ENCODE results near the gene DNAH6. TPM values are rescaled to one million over a fixed set of nuclear protein-coding genes. Genes with fewer than 3 reads are reported as not detected.

DNAH6 gene
- total RNA-seq, 6 donors from 2014 or later: 0.37 to 25.0 (median 4.2) TPM

DNA sequence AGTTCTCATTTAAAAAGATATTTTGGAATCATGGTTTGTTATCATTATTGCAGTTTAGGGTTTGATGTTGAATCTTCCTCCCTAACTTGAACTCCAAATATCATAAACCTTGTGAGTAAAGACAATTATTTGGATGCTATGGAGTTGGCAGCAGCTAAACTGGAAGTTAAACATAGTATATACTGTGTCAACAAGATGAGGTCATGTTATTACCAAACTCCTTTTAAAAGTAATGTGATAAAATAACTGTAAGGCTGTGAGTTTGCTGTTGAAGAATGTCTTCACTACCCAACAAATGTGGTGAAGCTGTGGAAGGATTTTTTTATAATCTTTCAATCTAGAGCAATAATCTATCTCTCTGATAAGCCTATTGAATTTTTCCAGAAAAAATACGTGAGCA is 16.0 kb downstream of the DNAH6 start:
- no peak overlapping the region for H3K27ac ChIP-seq
- 75 to 93% methylated on average over 1 of the region's 1 CpG for WGBS, 2 donors
- ATAC-seq (ENCODE audit: low FRiP score in 2 of 2) (no peak), DNase-seq (no peak)
- no peaks in the 10 kb centered on the region for H3K9me3 ChIP-seq
- no peaks in the 10 kb centered on the region for H3K4me1 ChIP-seq
- TF ChIP-seq EP300 (IDR thresholded peaks at IDR 0.05) (no peak), POLR2AphosphoS5 (IDR thresholded peaks at IDR 0.05) (no peak), POLR2A (IDR thresholded peaks at IDR 0.05) (no peak)
- TF ChIP-seq, protein P1, sequence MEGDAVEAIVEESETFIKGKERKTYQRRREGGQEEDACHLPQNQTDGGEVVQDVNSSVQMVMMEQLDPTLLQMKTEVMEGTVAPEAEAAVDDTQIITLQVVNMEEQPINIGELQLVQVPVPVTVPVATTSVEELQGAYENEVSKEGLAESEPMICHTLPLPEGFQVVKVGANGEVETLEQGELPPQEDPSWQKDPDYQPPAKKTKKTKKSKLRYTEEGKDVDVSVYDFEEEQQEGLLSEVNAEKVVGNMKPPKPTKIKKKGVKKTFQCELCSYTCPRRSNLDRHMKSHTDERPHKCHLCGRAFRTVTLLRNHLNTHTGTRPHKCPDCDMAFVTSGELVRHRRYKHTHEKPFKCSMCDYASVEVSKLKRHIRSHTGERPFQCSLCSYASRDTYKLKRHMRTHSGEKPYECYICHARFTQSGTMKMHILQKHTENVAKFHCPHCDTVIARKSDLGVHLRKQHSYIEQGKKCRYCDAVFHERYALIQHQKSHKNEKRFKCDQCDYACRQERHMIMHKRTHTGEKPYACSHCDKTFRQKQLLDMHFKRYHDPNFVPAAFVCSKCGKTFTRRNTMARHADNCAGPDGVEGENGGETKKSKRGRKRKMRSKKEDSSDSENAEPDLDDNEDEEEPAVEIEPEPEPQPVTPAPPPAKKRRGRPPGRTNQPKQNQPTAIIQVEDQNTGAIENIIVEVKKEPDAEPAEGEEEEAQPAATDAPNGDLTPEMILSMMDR (IDR thresholded peaks at IDR 0.05): no peak
- H3K36me3 ChIP-seq: no peaks in the 10 kb centered on the region
- no peak overlapping the region for H3K4me3 ChIP-seq
- no peaks in the 10 kb centered on the region for H3K27me3 ChIP-seq

DNA sequence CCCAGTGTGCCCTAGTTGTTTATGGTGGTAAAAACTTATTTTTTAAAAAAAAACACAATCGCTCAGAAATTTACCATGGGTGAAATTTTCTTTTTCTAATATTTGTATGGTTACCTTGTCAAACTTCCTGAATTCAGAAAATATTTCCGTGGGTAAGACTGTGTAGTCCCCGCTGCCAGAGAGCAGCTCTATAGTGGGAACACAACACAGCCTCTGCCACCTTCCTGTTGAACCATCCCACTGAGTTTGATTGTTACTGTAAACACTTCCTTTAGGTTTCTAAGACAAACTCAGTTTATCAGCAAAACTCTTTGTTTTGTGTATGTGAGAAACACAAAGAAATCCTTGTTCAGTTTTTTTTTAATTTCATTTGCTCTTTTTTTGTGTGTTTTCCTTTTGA is 17.9 kb downstream of the DNAH6 start:
- Histone ChIP-seq H3K9me3 (no peaks in the 10 kb centered on the region), H3K36me3 (no peaks in the 10 kb centered on the region), H3K4me1 (no peaks in the 10 kb centered on the region), H3K27me3 (no peaks in the 10 kb centered on the region), H3K27ac (no peak overlapping the region), H3K4me3 (no peak overlapping the region)
- TF ChIP-seq, protein P1 (IDR thresholded peaks at IDR 0.05): no peak
- TF ChIP-seq POLR2A (IDR thresholded peaks at IDR 0.05) (no peak), EP300 (IDR thresholded peaks at IDR 0.05) (no peak), POLR2AphosphoS5 (IDR thresholded peaks at IDR 0.05) (no peak)
- no peak for ATAC-seq (ENCODE audit: low FRiP score in 2 of 2)
- DNase-seq: no peak
- WGBS, 2 donors: 42 to 52% methylated on average over 3 of the region's 3 CpGs

DNA sequence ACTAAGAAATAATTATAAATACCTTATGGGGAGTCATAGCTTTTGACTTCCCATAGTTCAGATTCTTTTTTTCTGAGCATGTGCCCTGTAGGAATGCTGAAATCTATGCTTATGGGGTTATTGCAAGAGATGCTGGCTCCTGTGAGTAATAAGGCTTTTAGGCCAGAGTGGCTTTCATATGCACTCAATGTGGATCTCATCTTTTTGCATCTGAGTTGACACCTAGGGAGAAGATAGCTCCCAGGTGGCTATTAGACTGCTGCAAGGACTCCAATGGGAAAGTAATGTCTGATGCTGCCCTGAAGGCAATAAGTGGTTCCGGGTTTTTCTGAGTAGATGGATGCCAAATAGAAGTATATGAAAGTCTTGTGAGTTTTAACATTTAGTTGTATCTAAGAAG is 21.0 kb downstream of the DNAH6 start:
- no peak for TF ChIP-seq EP300 (IDR thresholded peaks at IDR 0.05)
- TF ChIP-seq POLR2A (IDR thresholded peaks at IDR 0.05): no peak
- no peak for ATAC-seq (ENCODE audit: low FRiP score in 2 of 2)

DNA sequence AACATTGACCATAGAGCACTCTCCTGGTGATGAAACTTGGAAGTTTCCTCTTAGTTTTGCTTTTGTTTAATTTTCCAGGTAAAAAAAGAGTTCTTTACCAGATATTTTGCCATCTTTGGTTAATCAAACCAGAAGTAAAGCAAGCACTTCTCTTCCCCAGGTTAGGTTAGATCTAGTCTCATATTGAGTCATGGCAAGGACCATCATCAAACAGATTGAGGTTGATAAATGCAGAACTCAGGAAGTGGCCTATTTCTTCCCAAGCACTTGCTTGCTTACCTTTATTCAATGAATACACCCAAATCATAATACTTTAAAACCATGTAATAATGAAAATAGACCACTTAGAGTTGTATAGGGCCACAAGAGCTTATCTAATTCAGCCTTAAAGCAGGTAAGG is 23.4 kb downstream of the DNAH6 start:
- Histone ChIP-seq H3K27me3 (no peaks in the 10 kb centered on the region), H3K27ac (no peak overlapping the region), H3K4me1 (no peaks in the 10 kb centered on the region), H3K9me3 (no peaks in the 10 kb centered on the region), H3K4me3 (no peak overlapping the region), H3K36me3 (no peaks in the 10 kb centered on the region)
- no peak for DNase-seq
- TF ChIP-seq POLR2A (IDR thresholded peaks at IDR 0.05) (no peak), EP300 (IDR thresholded peaks at IDR 0.05) (no peak), POLR2AphosphoS5 (IDR thresholded peaks at IDR 0.05) (no peak)
- TF ChIP-seq, protein P1 (IDR thresholded peaks at IDR 0.05): no peak
- no peak for ATAC-seq (ENCODE audit: low FRiP score in 2 of 2)

More for the DNA sequence above, 21.0 kb downstream of the DNAH6 start:
- no peak overlapping the region for H3K4me3 ChIP-seq
- no peak overlapping the region for H3K27ac ChIP-seq
- DNase-seq: no peak
- WGBS, 2 donors: 85 to 88% methylated on average over 1 of the region's 1 CpG
- no peaks in the 10 kb centered on the region for H3K9me3 ChIP-seq
- H3K36me3 ChIP-seq: no peaks in the 10 kb centered on the region
- no peaks in the 10 kb centered on the region for H3K4me1 ChIP-seq
- no peaks in the 10 kb centered on the region for H3K27me3 ChIP-seq

DNA sequence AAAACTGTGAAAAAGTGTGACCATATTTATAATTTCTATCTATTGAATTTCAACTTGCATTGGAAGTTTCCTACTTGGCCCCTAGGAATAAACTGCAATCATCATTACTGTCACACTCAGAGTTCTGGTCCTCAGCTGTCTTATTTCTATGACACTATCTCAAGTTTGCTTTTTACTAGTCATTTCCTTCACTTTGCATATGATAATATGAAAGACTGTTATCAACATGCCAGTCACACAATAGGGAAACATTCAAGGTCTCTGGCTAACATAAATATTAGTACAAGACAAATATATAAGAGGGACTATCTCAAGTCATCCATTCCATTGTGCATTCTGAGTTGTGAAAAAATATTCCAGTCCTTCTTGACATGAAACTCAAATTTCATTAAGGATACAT is 28.7 kb downstream of the DNAH6 start:
- DNase-seq (no peak), ATAC-seq (ENCODE audit: low FRiP score in 2 of 2) (no peak)
- TF ChIP-seq, protein P1 (IDR thresholded peaks at IDR 0.05): no peak
- TF ChIP-seq POLR2A (IDR thresholded peaks at IDR 0.05) (no peak), POLR2AphosphoS5 (IDR thresholded peaks at IDR 0.05) (no peak), EP300 (IDR thresholded peaks at IDR 0.05) (no peak)
- Histone ChIP-seq H3K36me3 (no peaks in the 10 kb centered on the region), H3K4me1 (no peaks in the 10 kb centered on the region), H3K9me3 (no peaks in the 10 kb centered on the region), H3K27ac (no peak overlapping the region), H3K27me3 (no peaks in the 10 kb centered on the region), H3K4me3 (no peak overlapping the region)
